Kasumi-1 (cell line): ENCODE results near the gene ERCC6L.

Experiments used
- DNase-seq, 2 experiments: peaks; one replicate each; lab custom pipeline; 2025; lab: John Stamatoyannopoulos, UW

The ERCC6L gene

GRCh38 chrX:72159769-72160168 lies 79.1 kb downstream of the ERCC6L start:
- DNase-seq, result no peak

- DNase-seq, result no peak
These were observed 80.1 kb downstream of the ERCC6L start for GRCh38 chrX:72158773-72159172.
